ENCODE data around the gene EVC2. TPM values are rescaled to one million over a fixed set of nuclear protein-coding genes. Genes with fewer than 3 reads are reported as not detected.

The EVC2 gene
- total and polyA plus RNA-seq, 9 of the 15 experiments (the other 6 are each of a cell fraction or from before 2014, with no cell fraction given): 0.03 to 0.55 (median 0.38) TPM; not detected in 1

DNA sequence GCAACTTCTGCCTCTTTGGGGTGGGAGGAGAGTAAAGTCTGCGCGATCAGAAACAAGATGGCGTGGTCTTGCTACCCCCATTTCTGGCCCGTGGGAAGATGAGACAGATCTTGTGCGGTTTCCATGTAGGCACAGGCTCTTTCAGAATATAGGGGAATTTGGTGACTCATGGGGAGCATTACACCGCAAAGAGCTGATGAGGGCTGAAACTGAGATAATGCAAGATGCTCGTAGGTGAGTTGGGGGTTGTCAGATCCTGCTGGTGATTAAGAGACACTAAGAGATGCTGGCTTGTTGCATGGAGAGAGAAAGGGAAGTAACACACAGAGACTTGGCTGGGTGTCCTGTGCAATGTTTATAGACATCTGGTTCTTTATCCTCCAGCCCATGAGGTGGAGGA, 4.2 kb upstream of the EVC2 start:
- FAIRE-seq (no peak), ATAC-seq (no peak), DNase-seq (ENCODE audit: extremely low read depth in 1 of 4, low spot score in 3 of 4) (no peak)
- TF ChIP-seq YY1 (IDR thresholded peaks at IDR 0.05; ENCODE audit: borderline replicate concordance in 1 of 3, control insufficient read depth in 1 of 3, extremely low read depth in 1 of 3, insufficient read depth in 3 of 3, insufficient read length in 1 of 3, insufficient replicate concordance in 2 of 3, low read depth in 1 of 3, low read length in 2 of 3) (peak in 1 of 3 experiments; percentile 44), ZNF175 (CRISPR knock-in tag; IDR thresholded peaks at IDR 0.05; ENCODE audit: low read depth) (no peak), HMG20B (CRISPR knock-in tag; IDR thresholded peaks at IDR 0.05) (no peak), FOSL1 (tag; conservative IDR thresholded peaks at IDR 0.05) (peak; percentile 28; the same call in 1 of the 2 replicates), ZNF224 (CRISPR knock-in tag; IDR thresholded peaks at IDR 0.05) (no peak)
- no peak overlapping the region for H2AFZ ChIP-seq (ENCODE audit: low read depth, low read length)
- H3K79me2 ChIP-seq (ENCODE audit: control insufficient read depth, insufficient read depth, low read length): no peaks in the 10 kb centered on the region
- H3K9me1 ChIP-seq (ENCODE audit: control insufficient read depth, insufficient read depth, low read length): no peaks in the 10 kb centered on the region
- H3K27ac ChIP-seq (ENCODE audit: extremely low read depth, low read depth, low read length): no peak overlapping the region
- TSS peak; percentile 41 for BruUV-seq (replicated peaks)
- peaks cover 2 to 18% of the 10 kb centered on the region in 2 experiments; a peak in 3 of 5 replicates for H3K27me3 ChIP-seq (ENCODE audit: control insufficient read depth in 2 of 2, insufficient read depth in 2 of 2, low read length in 2 of 2)
- intact Hi-C loops (cut with micrococcal nuclease): no loop called here
- ChIA-PET POLR2A (no interaction called here), CTCF (ENCODE audit: low intra/inter-chr PET ratio) (no interaction called here)
- H3K36me3 ChIP-seq (ENCODE audit: control insufficient read depth, insufficient read depth, low read length): no peaks in the 10 kb centered on the region
- no peak overlapping the region for H3K4me3 ChIP-seq
- no peak overlapping the region for H3K9ac ChIP-seq (ENCODE audit: insufficient read depth in 1 of 2, low read depth in 2 of 2, low read length in 2 of 2)
- H3K4me2 ChIP-seq (ENCODE audit: insufficient read depth, low read length): no peak overlapping the region
- H3K4me1 ChIP-seq (replicated peaks in 1 of 2; ENCODE audit: control insufficient read depth in 2 of 2, insufficient read depth in 2 of 2, low read length in 2 of 2): peaks cover 0 to 20% of the 10 kb centered on the region in 2 experiments; a peak in 4 of 5 replicates
- WGBS (ENCODE audit: insufficient coverage, low coverage, missing lambda C conversion rate): 7% methylated on average over 7 of the region's 7 CpGs
- in situ Hi-C loops (cut with MboI): no loop called here
- no peaks in the 10 kb centered on the region for H3K9me3 ChIP-seq (replicated peaks; ENCODE audit: control insufficient read depth, insufficient read depth, low read depth, low read length)
- no peaks in the 10 kb centered on the region for H4K20me1 ChIP-seq (replicated peaks; ENCODE audit: control insufficient read depth, insufficient read depth, low read length)
